ENCODE data around the gene FAM168A.

DNA sequence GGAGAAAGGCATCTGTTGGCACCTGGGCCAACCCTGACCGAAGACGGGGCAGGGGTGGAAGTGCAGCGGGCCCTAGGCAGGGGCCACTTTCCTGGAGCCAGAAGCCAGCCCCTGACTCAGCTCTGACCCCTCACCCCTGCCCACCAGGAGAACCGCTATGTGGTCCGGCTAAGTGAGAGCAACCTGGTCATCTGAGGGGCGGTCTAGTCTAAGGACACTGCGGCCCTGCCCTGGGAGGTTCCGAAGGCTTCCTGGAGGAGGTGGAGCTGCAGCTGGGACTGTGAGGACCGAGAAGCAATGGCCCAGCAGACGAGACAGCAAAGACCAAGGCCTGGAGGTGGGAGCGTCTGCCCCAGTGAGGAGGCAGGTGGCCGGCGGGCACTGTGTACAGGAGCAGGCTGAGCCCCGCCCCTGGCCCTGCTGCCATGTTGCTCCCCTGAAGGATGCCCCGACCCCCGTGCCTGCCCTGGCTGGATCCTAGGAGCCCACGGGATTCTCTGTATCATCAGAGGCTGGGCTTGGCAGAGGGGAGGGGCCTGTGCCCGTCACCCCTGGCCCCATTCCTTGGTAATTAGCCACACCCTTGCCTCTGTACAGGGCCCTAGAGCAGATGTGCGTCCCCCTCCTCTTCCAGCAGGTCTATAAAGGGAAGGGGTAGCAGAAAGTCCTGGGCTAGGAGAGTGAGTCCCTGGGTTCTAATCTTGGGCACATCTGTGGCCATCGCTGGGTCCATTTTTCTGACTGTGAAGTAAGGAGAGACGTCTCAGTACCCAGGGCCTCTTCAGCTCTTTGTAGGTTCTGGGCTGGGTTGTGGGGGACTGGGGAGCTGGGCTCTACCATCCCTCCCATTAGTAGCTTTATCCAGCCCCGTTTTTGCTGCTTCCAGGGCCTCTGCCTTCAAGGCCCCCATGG, 202.4 kb downstream of the FAM168A start:
- no peak for TF ChIP-seq POLR2A (IDR thresholded peaks at IDR 0.05)
- TF ChIP-seq CTCF (IDR thresholded peaks at IDR 0.05), result no peak
